HPDE6-E6E7 (cell line): Measurements from ENCODE around the gene BATF3.

Source experiments
- DNase-seq: peaks from one replicate; pipeline ENCODE4 v3.0.0; 2011; ENCODE audit warnings: missing footprints; ENCODE audit errors: extremely low spot score

The BATF3 gene

DNA sequence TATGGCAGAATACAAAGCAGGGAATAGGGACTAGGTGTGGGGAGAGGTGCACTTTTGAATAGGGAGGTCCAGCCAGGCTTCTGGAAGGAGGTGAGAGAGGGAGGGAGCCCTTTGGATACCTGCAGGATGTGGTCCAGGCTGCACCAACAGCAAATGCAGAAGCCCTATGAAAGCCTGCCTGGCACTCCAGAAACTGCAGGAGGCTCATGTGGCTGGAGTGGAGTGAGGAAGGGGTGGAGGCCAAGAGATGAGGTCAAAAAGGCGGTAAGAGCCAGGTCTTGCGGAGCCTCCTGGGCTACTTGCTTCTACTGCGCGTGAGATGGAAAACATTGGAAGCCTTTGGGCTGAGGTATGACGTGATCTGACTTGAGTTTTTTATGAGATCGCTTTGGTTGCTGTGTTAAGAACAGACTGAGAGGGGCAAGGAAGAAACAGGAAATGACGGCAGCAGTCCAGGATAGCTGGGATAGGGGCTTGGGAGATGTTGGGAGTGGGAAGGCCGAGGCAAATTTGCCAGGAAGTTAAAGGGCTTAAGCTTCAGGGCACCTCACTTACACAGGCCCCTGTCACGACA lies 4.4 kb upstream of the BATF3 start:
- DNase-seq, result no peak

DNA sequence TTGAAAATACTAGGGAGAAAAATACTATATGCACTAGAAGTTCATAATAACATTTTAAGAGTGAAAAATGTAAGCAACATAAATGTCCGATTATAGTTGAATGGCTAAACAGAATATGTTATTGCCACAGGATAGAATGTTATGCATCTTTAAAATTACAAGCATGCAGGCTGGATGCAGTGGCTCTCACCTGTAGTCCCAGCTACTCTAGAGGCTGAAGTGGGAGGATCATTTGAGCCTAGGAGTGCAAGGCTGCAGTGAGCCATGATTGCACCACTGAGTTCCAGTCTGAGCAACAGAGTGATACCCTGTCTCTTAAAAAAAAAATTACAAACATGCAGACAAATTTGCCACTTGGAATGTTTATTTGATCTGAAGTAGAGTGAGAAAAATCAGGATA lies 3.0 kb upstream of the BATF3 start:
- DNase-seq, result no peak

DNA sequence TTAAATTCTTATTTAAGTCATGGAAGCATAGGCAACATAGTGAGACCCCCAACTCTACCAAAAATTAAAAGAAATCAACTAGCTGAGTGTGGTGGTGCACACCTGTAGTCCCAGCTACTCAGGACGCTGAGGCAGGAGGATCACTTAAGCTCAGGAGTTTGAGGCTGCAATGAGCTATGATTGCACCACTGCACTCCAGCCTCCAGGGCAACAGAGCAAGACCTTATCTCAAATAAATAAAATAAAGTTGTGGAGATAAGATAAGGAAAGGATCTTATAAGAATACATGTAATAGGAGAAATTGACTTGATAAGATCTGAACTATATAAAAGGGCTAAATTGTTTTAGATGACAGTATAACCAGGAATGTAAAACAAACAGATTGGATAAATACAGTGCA lies 2.3 kb upstream of the BATF3 start:
- no peak for DNase-seq

DNA sequence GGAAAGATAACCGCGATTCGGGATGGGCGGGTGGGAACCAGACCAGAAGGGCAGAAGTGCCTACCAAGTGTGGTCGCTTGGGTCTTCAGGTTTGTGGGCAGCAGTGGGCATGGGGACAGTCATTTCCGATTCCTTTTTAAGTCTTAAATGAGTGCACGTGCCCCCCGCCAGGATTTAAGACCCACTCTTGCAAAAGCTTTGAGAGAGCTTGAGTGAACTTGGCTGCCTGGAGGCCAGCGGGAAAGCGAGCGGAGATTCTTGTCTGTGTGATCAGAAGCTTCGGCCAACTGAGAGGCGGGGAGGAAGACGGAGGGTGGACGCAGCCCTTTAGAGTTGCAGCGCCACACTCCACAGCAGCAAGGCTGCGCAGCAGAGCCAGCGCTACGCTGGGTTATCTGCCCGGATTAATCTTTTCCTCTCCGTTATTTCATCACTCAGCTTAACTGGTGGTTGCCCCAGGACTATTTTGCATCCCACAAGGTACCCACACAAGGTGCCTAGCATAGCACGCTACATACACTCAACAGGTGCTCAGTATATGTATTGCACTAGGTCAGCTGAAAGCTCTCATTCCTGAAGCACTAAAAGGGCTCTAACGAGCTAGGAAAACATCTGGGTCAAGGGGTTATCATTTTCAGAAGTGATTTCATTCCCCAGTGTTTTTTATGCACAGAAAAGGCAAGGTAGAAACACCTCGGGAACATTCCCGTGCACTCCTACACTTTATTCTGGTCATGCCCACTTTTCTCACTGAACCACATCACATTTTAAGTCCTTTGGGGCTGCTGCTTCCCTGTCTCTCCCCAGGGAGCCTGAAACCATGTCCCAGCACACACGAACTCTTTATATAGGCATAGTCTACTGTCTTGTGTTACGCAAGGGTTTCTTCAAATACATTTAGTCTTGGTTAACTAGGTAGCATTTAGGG lies 1.5 kb upstream of the BATF3 start:
- no peak for DNase-seq

DNA sequence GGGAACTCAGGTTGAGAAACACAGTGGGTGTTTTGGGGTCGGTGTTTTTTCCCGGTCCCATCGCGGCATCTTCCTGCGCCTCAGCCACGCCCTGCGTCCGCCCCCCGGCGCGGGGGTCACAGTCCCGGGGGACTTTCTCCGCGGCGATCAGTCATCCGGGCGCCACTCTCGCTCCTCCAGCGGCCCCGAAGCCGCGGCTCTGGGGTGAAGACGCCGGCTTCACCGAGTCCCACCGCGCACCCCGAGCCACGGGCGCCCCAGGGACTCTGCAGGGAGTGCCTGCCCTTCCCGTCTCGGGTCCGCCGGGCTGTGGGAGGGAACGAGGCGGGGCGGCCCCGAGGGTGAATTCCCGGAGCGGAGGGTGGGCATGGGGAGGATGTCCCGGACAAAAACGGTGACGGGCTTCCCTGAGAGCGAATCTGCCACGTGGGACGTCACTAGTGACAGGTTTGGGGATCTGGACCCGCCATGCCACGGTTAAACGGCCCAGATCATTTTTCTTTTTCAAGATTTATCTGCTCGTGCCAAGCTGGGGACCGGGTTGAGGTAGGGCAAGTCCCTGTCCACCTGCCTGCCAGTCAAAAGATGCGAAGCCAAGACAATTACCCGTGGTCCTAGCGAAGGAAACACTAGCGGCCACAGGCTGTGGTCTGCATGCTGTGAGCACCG lies 717 bp upstream of the BATF3 start:
- no peak for DNase-seq

DNA sequence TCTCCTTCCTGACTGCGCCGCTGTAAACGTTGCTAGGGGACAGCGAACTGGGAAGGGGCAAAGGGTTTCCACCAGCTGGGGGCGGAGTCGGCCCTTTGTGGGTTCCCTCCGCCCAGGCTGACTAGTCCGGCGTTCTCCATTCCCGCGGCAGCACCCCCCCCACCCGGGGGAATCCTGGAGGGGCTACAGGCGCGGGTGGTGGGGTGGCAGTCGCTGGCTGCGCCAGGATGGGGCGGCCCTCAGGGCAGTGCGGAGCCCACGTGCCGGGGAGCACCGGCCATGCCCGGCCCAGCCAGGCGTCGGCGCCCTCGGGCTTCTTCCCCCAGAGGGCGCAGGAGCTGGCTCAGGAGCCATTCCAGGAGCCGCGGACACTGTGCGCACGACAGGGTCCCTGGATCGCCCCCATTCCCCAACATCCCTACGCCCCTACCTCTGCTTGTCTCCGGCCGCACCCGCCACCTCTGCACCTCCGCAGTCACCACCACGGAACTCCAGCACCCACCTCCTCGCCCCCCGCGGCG lies 476 bp downstream of the BATF3 start:
- DNase-seq, result peak; percentile 29

DNA sequence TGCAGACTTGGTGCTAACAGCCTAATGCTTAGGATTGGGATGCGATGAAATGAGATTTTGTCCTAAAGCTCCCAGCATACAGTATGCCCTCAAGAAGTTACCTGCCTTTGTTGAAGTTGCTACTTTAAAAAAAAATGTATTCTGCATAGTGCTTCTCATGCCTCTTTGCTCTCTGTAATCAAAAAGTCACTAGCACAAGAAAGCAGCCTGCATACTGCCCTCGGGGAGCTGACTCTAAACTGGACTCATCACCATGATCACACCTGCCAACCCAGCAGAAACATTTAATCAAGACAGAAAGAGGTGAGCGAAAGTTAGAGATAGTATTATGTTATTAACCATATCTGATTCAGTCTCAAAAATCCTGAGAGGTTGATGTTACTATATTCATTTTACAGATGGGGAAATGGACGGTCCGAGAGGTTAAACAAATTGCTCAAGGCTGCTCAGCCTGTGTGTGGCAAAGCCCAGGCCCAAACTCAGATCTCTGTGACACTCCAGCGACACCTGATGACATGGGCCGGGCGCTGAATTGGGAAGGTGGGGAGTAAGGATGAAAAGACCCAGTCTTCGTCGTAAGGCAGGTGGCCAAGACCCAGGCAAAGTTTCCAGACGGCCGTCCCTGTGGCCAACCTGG lies 1.1 kb downstream of the BATF3 start:
- no peak for DNase-seq

DNA sequence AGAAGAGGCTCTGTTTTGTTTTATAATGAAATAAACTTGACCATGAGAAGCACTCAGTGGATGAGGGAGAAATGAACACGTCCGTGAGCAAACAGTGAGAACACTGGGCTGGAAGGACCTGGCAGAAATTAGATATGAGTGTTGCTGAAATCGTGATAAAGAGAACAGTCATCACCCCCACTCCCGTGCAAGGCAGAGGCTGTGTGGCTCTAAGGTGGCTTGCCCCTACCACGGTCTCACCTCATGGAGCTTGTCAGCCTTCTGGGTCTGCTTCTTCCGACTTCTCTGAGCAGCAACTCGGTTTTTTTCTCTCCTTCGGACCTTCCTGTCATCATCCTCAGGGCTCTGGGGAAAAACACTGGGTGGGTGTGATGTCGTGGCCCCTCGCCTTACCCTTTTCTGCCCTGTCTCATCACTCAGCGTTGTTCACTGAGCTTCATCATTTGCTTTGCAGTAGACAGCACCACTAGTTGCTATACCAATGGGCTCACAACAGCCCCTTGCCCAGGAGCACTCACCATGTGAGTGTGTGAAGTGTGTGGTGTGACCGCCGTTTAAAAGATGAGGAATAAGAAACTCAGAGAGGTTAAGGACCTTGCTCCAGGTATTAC lies 2.8 kb downstream of the BATF3 start:
- DNase-seq, result no peak

DNA sequence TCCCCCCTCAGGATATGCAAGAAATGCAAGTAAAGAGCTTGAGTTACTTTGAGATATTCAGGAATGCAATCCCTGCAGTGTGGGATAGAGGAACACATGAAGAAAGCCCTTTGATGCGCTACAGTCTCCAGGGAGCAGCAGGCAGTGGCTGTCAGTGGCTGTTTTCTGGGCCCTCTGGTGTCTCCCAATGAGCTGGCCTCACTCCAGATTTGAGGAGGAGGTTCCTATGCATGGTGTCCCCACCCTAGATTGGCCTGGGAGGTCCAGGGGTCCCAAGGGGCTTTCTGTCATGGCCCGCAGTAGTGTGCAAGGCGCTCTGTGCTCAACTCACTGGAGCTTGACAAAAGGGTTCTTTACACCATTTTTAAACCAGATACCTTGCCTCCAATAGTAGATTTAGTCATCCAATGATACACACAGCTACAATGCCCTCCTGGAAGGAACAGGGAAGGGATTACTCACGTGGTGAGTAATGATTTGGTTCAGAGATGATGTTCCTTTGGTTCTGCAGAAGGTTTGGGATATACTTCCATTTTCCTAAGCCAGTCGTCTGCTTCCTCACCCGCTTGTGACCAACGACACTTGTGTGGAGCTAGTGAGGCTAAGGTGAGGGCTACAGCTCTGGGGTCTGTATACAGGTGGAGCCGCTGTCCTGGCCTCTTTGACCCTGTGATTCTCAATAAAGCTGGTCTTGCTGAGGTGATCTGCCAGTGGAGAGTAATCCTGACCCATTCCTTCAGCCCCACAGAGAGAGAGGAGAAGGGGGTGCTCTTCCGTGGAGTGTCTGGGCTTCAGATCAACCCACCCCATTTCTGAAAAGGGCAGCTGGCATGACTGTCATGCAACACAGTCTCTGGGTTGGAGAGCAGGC lies 6.6 kb downstream of the BATF3 start:
- peak; percentile 54 for DNase-seq

DNA sequence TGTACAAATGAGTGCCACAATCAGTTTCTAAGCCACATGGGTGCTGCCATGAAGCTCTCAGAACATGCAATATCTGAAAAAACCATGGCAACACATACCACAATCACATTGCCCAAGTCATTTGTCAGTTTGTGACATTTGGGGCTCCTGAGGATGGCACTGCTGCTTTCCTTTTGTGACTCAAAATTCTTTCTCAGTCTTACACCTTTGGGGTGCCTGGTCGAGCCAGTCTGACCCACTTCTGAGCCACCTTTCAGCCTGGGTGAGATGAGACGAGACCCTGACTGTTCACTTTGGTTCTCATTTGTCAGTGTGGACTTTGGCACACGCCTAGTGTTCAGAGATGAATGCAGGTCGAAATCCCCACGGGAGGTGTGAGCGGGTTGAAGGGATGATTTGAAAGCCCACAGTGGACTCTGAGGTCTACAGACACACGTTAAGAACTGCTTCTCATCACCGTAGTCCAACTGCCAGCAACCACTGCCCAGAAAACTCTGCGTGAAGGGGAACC lies 8.0 kb downstream of the BATF3 start:
- no peak for DNase-seq

DNA sequence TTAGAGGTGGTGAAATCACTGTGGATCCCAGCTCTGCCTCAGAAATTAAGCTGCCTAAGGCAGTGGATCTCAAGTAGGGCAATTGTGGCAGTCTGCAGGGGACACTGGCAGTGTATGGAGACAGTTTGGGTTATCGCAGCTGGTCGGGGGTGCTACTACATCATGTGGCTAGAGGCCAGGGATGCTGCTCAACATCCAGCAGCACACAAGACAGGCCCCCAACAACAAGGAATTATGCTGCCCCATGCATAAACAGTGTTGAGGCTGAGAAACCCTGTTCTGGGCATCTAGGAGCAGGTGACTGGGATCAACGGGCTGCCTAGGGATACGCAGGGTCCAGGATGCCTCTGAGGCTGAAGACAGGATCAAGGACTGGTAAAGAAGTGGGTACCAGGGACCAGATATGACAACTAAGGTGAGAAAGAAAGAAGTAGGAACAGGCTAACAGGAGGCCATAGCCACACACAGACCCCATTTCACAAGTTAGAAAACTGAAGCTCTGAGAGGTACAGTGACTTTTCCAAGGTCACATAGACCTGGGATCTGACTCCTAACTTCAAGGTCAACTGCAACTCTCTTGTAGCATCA lies 8.7 kb downstream of the BATF3 start:
- no peak for DNase-seq

DNA sequence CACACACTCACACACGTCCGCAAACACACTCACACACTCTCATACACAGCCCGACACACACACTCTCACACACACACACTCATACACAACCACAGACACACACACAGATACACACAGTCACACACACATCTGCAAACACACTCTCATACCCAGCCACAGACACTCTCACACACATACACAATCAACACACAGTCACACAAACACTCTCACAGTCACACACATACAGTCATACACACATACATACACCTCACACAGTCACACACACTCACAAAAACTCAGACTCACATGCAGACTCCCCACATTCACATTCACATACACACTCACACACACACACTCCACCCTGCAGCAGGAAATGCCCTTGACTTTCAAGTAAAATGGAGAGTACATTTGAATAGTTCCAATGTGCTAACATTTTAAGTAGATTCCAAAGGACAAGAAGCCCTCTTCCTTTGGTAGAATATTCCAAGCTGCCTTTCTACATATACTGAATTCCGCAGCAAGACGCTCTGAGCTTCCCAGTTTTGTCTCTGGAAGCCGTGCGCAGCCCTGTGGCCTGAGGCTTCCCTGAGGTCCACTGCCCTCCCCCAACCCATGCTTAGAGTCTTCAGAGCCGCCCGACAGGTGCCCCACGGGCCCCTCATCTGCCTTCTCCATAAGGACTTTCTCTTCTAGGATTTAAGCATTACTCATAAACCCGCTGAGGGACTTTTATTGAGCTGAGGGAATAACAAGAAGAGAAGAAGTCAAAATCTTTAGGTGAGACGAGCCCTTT lies 9.7 kb downstream of the BATF3 start:
- no peak for DNase-seq

DNA sequence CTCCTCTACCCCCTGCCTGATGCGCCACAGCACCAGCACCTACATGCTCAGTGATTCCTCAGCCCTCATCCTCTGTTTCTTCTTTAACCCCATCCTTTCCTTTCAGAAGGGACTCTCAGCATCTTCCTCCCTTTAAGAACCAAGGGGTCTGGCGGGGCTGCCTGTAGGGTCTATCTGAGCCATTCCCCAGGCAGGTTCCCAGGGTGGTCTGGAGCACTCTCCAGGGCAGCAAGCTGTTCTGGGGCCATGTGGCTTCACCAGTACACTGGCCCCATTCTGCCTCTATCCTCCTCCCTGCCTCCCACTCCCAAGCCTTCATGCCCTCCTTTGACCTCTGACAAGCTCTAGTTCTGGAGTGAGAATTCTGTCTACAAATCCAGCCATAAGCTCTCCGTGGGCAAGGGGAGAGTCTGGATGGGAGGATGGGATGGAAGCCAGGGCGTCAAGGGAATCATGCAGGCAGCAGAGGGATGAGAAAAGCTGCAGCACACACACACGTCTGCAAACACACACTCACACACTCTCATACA lies 10.4 kb downstream of the BATF3 start:
- DNase-seq, result no peak

DNA sequence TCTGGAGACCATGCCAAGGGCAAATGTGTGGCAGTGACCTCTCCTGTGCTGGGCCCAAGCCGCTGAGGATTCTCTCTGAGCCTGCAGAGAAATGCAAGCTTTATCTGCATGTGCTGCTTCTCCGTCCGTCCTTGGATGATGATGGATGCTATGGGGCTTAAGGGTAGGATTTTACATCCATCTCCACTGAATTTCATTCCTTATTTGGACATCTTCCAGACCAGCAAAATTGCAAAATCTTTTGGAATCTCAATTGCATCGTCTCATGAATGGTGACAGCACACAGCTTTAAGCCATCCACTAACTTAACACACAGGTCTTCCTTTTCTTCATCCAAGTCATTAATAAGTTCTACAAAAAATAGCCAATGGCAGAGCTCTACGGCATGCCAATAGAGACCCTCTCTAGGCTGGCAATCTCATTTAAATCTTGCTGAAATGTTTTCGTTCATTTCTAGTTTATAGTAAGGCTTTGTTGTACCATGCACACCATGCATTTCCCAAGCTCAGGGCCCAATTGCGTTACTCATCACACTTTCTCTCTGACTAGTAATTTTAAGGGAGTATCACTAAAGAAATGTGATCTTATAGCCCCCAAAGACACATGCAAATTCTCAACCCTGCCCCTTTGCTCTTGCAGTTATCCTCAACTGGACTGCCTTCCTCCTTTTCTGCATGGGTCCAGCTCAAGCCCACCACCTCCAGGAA lies 11.1 kb downstream of the BATF3 start:
- no peak for DNase-seq

DNA sequence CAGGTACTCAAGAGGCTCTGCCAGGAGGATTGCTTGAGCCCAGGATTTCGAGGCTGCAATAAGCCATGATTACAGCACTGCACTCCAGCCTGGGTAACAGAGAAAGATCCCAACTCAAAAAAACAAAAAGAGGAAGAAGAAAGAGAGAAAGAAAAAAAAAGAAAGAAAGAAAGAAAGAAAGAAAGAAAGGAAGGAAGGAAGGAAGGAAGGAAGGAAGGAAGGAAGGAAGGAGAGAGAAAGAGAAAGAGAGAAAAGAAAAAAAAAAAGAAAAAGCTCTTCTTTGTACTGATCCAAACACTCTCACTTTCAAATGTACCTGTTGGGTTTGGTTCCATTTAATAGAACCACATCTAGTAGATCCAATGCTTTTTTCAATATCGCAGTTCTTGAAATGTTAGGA lies 11.8 kb downstream of the BATF3 start:
- no peak for DNase-seq

DNA sequence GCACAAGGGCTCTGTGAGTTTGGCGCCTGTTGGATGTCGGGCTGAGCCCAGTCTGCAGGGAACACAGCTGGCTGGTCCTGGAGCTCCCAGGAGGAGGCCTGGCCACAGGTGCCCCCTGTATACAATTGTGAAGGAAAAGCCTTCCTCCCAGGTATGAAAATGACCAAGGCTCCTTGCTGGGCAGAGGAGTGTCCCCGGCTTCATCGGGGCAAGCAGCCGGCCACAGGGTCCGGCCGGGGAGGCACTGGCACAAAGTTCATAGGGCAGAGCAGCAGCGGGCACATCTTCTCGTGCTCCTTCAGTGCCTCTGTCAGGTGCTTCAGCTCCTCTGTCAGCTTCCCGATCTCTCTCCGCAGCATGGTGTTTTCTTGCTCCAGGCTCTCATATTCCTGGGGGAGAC lies 13.0 kb downstream of the BATF3 start:
- no peak for DNase-seq

DNA sequence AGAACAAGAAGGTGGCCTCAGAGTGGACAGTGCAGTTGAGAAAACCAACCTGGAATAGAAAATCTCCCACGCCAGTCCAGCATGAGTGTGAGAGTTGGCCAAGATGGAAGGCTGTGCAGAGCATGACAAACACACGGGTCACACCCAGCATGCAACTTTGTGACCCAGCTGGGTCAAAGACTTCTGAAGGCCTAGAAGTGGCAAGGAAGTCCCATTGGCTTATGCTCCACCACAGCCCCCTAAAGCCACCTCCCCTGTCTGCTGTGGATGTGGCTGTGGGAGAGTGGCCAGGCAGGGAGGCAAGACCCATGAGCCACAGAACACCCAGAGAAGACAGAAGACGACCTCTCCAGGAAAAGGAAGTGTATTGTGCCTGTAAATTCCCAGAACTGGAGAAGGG lies 13.6 kb downstream of the BATF3 start:
- no peak for DNase-seq

DNA sequence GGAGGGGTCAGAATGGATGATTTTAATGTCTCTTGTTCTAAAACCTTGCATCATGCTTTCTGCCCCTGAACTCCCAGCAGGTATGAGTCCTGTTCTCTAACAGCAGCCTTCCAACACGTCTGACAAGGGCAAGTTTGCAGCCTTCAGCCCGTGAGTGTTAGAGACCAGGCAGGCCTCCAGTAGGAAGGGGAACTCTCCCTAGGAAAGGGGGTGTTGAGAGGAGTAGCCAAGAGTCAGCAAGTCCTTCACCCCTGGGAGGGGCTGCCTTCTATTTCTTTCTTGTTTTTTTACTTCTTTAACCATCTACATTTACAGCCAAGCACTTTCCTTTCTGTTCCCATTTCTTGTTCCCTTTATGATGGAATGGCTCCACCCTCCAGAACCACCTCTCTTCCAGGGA lies 14.2 kb downstream of the BATF3 start:
- DNase-seq, result no peak
